ENCODE measurements around the gene SMAD9.

DNA sequence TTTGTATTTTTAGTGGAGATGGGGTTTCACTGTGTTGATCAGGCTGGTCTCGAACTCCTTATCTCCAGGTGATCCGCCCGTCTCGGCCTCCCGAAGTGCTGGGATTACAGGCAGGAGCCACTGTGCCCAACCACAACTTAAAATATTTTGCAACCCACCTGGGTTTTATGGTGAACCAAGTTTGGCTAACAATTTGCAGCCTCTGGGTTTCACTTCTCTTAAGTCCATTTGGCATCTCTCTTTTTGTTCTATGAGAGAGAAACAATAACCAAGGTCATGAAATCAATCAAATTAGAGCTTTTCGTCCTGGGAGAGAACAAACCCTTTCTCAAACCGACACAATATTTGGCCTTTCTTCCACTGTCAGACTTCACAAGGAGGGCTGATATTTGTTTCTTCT, 5.6 kb upstream of the SMAD9 start:
- TF ChIP-seq EZH2phosphoT487 (conservative IDR thresholded peaks at IDR 0.05; ENCODE audit: low read length) (no peak), CTCF (IDR thresholded peaks at IDR 0.05; ENCODE audit: insufficient read depth, low read length, poor library complexity, severe bottlenecking) (no peak)

Measured in SU-DHL-6 (cell line).